ENCODE results near the gene RASA3. TPM values are rescaled to one million over a fixed set of nuclear protein-coding genes. Genes with fewer than 3 reads are reported as not detected.

RASA3 gene
- total and polyA plus RNA-seq, 9 of the 15 experiments (the other 6 are each of a cell fraction or from before 2014, with no cell fraction given) = 0.72 to 25.3 (median 14.4) TPM

GRCh38 chr13:114021464-114022308 lies 110.7 kb downstream of the RASA3 start:
- Histone ChIP-seq H3K36me3 (ENCODE audit: control insufficient read depth, insufficient read depth, low read length) (peaks cover 20% of the 10 kb centered on the region; the same call in 2 of the 3 replicates), H3K4me3 (no peak overlapping the region), H2AFZ (ENCODE audit: low read depth, low read length) (no peak overlapping the region), H3K4me1 (replicated peaks in 1 of 2; ENCODE audit: control insufficient read depth in 2 of 2, insufficient read depth in 2 of 2, low read length in 2 of 2) (peaks cover 2 to 61% of the 10 kb centered on the region in 2 experiments; a peak in 3 of 5 replicates), H3K4me2 (ENCODE audit: insufficient read depth, low read length) (no peak overlapping the region), H3K27ac (ENCODE audit: extremely low read depth, low read depth, low read length) (no peak overlapping the region), H3K27me3 (ENCODE audit: control insufficient read depth in 2 of 2, insufficient read depth in 2 of 2, low read length in 2 of 2) (no peaks in the 10 kb centered on the region), H3K9me3 (replicated peaks; ENCODE audit: control insufficient read depth, insufficient read depth, low read depth, low read length) (no peaks in the 10 kb centered on the region), H4K20me1 (replicated peaks; ENCODE audit: control insufficient read depth, insufficient read depth, low read length) (no peaks in the 10 kb centered on the region), H3K9me1 (ENCODE audit: control insufficient read depth, insufficient read depth, low read length) (no peaks in the 10 kb centered on the region), H3K9ac (ENCODE audit: insufficient read depth in 1 of 2, low read depth in 2 of 2, low read length in 2 of 2) (no peak overlapping the region), H3K79me2 (ENCODE audit: control insufficient read depth, insufficient read depth, low read length) (no peaks in the 10 kb centered on the region)
- TF ChIP-seq SIX5 (IDR thresholded peaks at IDR 0.05; ENCODE audit: borderline replicate concordance in 1 of 2, insufficient read depth in 1 of 2, low read depth in 1 of 2, low read length in 2 of 2) (no peak), MTF1 (CRISPR knock-in tag; IDR thresholded peaks at IDR 0.05; ENCODE audit: borderline replicate concordance) (no peak), ZNF589 (CRISPR knock-in tag; IDR thresholded peaks at IDR 0.05; ENCODE audit: low read depth) (no peak), ZNF347 (CRISPR knock-in tag; IDR thresholded peaks at IDR 0.05; ENCODE audit: low read depth) (no peak), DACH1 (IDR thresholded peaks at IDR 0.05; ENCODE audit: partially characterized antibody) (no peak), RBM22 (IDR thresholded peaks at IDR 0.05; ENCODE audit: low read depth, low read length, poor library complexity, severe bottlenecking) (no peak)
- WGBS (ENCODE audit: insufficient coverage, low coverage, missing lambda C conversion rate) = 86% methylated on average over 12 of the region's 25 CpGs
- in situ Hi-C loops (cut with MboI) (no loop called here), intact Hi-C loops (cut with micrococcal nuclease) (no loop called here)
- no peak for ATAC-seq
- ChIA-PET POLR2A (interaction anchor here (1.5 kb wide), 1 partner anchor 10 kb away, joined by 4 read pairs; no protein-coding TSS in a partner anchor), CTCF (ENCODE audit: low intra/inter-chr PET ratio) (no interaction called here)
- no peak for DNase-seq (ENCODE audit: extremely low read depth in 1 of 4, low spot score in 3 of 4)
- BruUV-seq (replicated peaks) = no TSS peak
- no peak for FAIRE-seq

All from K562 (cell line).